ENCODE measurements around the gene ZNF320.

GRCh38 chr19:52943134-52943883 is 45.9 kb upstream of the ZNF320 start:
- no peak for TF ChIP-seq CTCF (conservative IDR thresholded peaks at IDR 0.05; ENCODE audit: low read depth, low read length)
- no peak for TF ChIP-seq EZH2 (IDR thresholded peaks at IDR 0.05; ENCODE audit: borderline replicate concordance, low read depth, low read length, poor library complexity, severe bottlenecking)

Data from A673 (cell line).